GM12878 (cell line): ENCODE results near the gene ARSJ. TPM values are rescaled to one million over a fixed set of nuclear protein-coding genes. Genes with fewer than 3 reads are reported as not detected.

Source experiments
- ATAC-seq: fragments of 200-7000 bp; cut with Tn5 transposase; 3 replicates; pipeline ENCODE4 v1.9.1; 2020; ENCODE audit warnings: mild to moderate bottlenecking, moderate library complexity
- BruUV-seq: library from RNA; stranded (reverse); fragments of 400-500 nt; replicated peaks from 2 replicates; lab custom pipeline; 2021; lab: Mats Ljungman, UMichigan
- CTCF ChIA-PET: fragments of 300-600 bp; sonication (Branson Sonifier 250); formaldehyde crosslinking; extraction: SDS; loops from one replicate; lab custom pipeline; 2021; ENCODE audit warnings: inconsistent platforms; lab: Yijun Ruan, JAX
- POLR2A ChIA-PET: fragments of 350-600 bp; formaldehyde crosslinking; extraction: SDS; loops from one replicate; lab custom pipeline; 2021; ENCODE audit warnings: inconsistent platforms; lab: Charles Lee
- RAD21 ChIA-PET: fragments of 300-600 bp; sonication (Branson Sonifier 250); formaldehyde crosslinking; loops from one replicate; lab custom pipeline; 2023; ENCODE audit warnings: antibody characterized with exemption; ENCODE audit not compliant: unreplicated experiment; lab: Charles Lee
- SMC1A ChIA-PET: fragments of 300-600 bp; sonication (Branson Sonifier 250); formaldehyde crosslinking; loops from one replicate; lab custom pipeline; 2023; ENCODE audit not compliant: unreplicated experiment, uncharacterized antibody; lab: Charles Lee
- DNase-seq: peaks from one replicate; pipeline ENCODE4 v3.0.0-alpha.2; 2011; ENCODE audit warnings: low read depth, low spot score
- FAIRE-seq: peaks from 3 replicates; lab custom pipeline; 2011; peaks lifted over from hg19 to GRCh38; lab: Jason Lieb, UNC
- H2AFZ ChIP-seq: 2 replicates; pipeline ENCODE4 v1.6.0; 2011; ENCODE audit warnings: low read depth, low read length, control low read depth; ENCODE audit not compliant: control insufficient read depth
- H3K27ac ChIP-seq: 2 replicates; pipeline ENCODE4 v1.5.1; 2011; ENCODE audit warnings: control low read depth; ENCODE audit not compliant: control insufficient read depth, insufficient read depth
- H3K27me3 ChIP-seq, 2 experiments: replicated peaks in 1 of 2; 2 replicates each; pipeline versions ENCODE4 v1.6.0 to v1.6.1; 2011; ENCODE audit warnings: low read length in 1 of 2; ENCODE audit not compliant: control insufficient read depth in 2 of 2, insufficient read depth in 2 of 2
- H3K36me3 ChIP-seq, 2 experiments: 2 replicates each; pipeline ENCODE4 v1.5.1; 2011; ENCODE audit warnings: low read length in 1 of 2; ENCODE audit not compliant: control insufficient read depth in 2 of 2, insufficient read depth in 2 of 2
- H3K4me1 ChIP-seq: 2 replicates; pipeline ENCODE4 v1.6.1; 2011; ENCODE audit warnings: mild to moderate bottlenecking, low read length, moderate library complexity, mixed read lengths; ENCODE audit not compliant: control insufficient read depth, insufficient read depth
- H3K4me2 ChIP-seq: 2 replicates; pipeline ENCODE4 v1.6.0; 2011; ENCODE audit warnings: control low read depth; ENCODE audit not compliant: control insufficient read depth, insufficient read depth
- H3K4me3 ChIP-seq: fragments of 200-600 bp; sonication (generic); 2 replicates; pipeline ENCODE4 v1.5.1; 2016
- H3K79me2 ChIP-seq: 2 replicates; pipeline ENCODE4 v1.6.0; 2011; ENCODE audit warnings: low read length; ENCODE audit not compliant: control insufficient read depth, insufficient read depth
- H3K9ac ChIP-seq: 2 replicates; pipeline ENCODE4 v1.8.0; 2011; ENCODE audit warnings: low read length, control low read depth, mixed read lengths; ENCODE audit not compliant: control insufficient read depth, insufficient read depth
- H3K9me3 ChIP-seq: replicated peaks from 3 replicates; pipeline ENCODE4 v1.5.1; 2011; ENCODE audit warnings: mild to moderate bottlenecking, low read length; ENCODE audit not compliant: control insufficient read depth, insufficient read depth
- H4K20me1 ChIP-seq: 2 replicates; pipeline ENCODE4 v1.6.0; 2011; ENCODE audit not compliant: control insufficient read depth, insufficient read depth
- CHD2 ChIP-seq: IDR thresholded peaks from 2 replicates; pipeline ENCODE4 v1.6.1; 2011; ENCODE audit warnings: low read depth, low read length, improper control_type of control experiment, borderline replicate concordance
- MAX ChIP-seq: IDR thresholded peaks from 2 replicates; pipeline ENCODE4 v1.6.1; 2012; ENCODE audit warnings: low read depth, low read length, improper control_type of control experiment
- NBN ChIP-seq: fragments of 450-650 bp; IDR thresholded peaks from 2 replicates; pipeline ENCODE4 v1.6.1; 2016
- TCF7 ChIP-seq: IDR thresholded peaks from 2 replicates; pipeline ENCODE4 v1.6.1; 2014; ENCODE audit warnings: antibody characterized with exemption, borderline replicate concordance
- WGBS: methylation state at CpG from one replicate; pipeline ENCODE4 v1.1.6; 2016; ENCODE audit warnings: low lambda C conversion rate; ENCODE audit not compliant: insufficient replicate concordance, insufficient coverage; ENCODE audit errors: missing lambda C conversion rate; 5-methylcytosine and 5-hydroxymethylcytosine counted together
- in situ Hi-C: fragments of 300-500 bp; cut with MboI; formaldehyde crosslinking; loops from 9 replicates; pipeline ENCODE4 v1.14.3; 2018; ENCODE audit warnings: mixed read lengths
- intact Hi-C: fragments of 100-400 bp; cut with micrococcal nuclease; formaldehyde crosslinking; loops from one replicate; pipeline ENCODE4 v1.14.2; 2022; ENCODE audit not compliant: unreplicated experiment
- polyA plus RNA-seq, 11 experiments: library from polyadenylated mRNA; depleted of rRNA in 4 of 11; unstranded in 6 of 11; stranded (reverse) in 5 of 11; fragments of >200 nt; fragmentation: Nextera tagmentation in 4 of 11; fragmentation: Illumina TruSeq in 1 of 11; extraction: Ambion mirVana in 4 of 11; extraction: Trizol in 1 of 11; gene quantifications; 1 replicate in 1 of 11; 2 replicates in 10 of 11; pipeline versions ENCODE4 v1.2.1 to v1.2.3, GENCODE V29; 2011 to 2016; ENCODE audit warnings: inconsistent platforms in 2 of 11, missing spikeins in 2 of 11, low read depth in 1 of 11
- total RNA-seq, 4 experiments: library from RNA; depleted of rRNA in 3 of 4; stranded (reverse); fragments of >200 nt in 3 of 4; fragmentation: Illumina TruSeq in 1 of 4; extraction: Trizol in 1 of 4; gene quantifications; 2 replicates each; pipeline versions ENCODE4 v1.2.1 to v1.2.3, GENCODE V29; 2013 to 2021
- TF ChIP-seq, protein P1 (sequence below): fragments of 450-650 bp; IDR thresholded peaks from 2 replicates; pipeline ENCODE4 v1.6.1; 2016; ENCODE audit warnings: mild to moderate bottlenecking
- TF ChIP-seq, protein P2 (sequence below): fragments of 450-650 bp; IDR thresholded peaks from 2 replicates; pipeline ENCODE4 v1.6.1; 2016; ENCODE audit warnings: mild to moderate bottlenecking

The ARSJ gene
- total and polyA plus RNA-seq, 10 of the 15 experiments (the other 5 are each of a cell fraction or from before 2014, with no cell fraction given), result under 0.01 to 0.19 (median 0.04) TPM; not detected in 5

GRCh38 chr4:113907559-113907958 is 71.9 kb downstream of the ARSJ start:
- in situ Hi-C loops (no loop called here), intact Hi-C loops (loop anchor here (5.0 to 10.0 kb wide), 4 partner anchors 85 to 513 kb away; no protein-coding TSS in a partner anchor)
- H3K4me3 ChIP-seq, result no peak overlapping the region
- RAD21 ChIA-PET, result interaction anchor here (0.8 to 1.8 kb wide), 2 partner anchors 199 to 269 kb away, joined by 3 to 6 read pairs; no protein-coding TSS in a partner anchor
- H3K79me2 ChIP-seq, result no peaks in the 10 kb centered on the region
- H3K4me1 ChIP-seq, result no peaks in the 10 kb centered on the region
- CTCF ChIA-PET, result interaction anchor here (1.6 kb wide), 1 partner anchor 70 kb away, joined by 6 read pairs; no protein-coding TSS in a partner anchor
- FAIRE-seq (no peak), DNase-seq (no peak), ATAC-seq (no peak)
- POLR2A ChIA-PET, result no interaction called here
- H3K4me2 ChIP-seq, result no peak overlapping the region
- no TSS peak for BruUV-seq
- H2AFZ ChIP-seq, result no peak overlapping the region
- no peaks in the 10 kb centered on the region for H3K27me3 ChIP-seq
- no peaks in the 10 kb centered on the region for H3K36me3 ChIP-seq
- no peak overlapping the region for H3K9ac ChIP-seq
- no peak overlapping the region for H3K27ac ChIP-seq
- TF ChIP-seq CHD2 (no peak), NBN (no peak), MAX (no peak), TCF7 (no peak)
- TF ChIP-seq, protein P1, sequence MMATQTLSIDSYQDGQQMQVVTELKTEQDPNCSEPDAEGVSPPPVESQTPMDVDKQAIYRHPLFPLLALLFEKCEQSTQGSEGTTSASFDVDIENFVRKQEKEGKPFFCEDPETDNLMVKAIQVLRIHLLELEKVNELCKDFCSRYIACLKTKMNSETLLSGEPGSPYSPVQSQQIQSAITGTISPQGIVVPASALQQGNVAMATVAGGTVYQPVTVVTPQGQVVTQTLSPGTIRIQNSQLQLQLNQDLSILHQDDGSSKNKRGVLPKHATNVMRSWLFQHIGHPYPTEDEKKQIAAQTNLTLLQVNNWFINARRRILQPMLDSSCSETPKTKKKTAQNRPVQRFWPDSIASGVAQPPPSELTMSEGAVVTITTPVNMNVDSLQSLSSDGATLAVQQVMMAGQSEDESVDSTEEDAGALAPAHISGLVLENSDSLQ, result no peak
- TF ChIP-seq, protein P2, sequence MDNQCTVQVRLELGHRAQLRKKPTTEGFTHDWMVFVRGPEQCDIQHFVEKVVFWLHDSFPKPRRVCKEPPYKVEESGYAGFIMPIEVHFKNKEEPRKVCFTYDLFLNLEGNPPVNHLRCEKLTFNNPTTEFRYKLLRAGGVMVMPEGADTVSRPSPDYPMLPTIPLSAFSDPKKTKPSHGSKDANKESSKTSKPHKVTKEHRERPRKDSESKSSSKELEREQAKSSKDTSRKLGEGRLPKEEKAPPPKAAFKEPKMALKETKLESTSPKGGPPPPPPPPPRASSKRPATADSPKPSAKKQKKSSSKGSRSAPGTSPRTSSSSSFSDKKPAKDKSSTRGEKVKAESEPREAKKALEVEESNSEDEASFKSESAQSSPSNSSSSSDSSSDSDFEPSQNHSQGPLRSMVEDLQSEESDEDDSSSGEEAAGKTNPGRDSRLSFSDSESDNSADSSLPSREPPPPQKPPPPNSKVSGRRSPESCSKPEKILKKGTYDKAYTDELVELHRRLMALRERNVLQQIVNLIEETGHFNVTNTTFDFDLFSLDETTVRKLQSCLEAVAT, result no peak
- H3K9me3 ChIP-seq, result peaks cover 3% of the 10 kb centered on the region
- 94% methylated on average over 1 of the region's 1 CpG for WGBS
- no peaks in the 10 kb centered on the region for H4K20me1 ChIP-seq
- SMC1A ChIA-PET, result interaction anchor here (1.1 to 1.9 kb wide), 4 partner anchors 10 to 271 kb away, joined by 3 to 4 read pairs (median 4); no protein-coding TSS in a partner anchor
